ENCODE results near the gene LRGUK.

DNA sequence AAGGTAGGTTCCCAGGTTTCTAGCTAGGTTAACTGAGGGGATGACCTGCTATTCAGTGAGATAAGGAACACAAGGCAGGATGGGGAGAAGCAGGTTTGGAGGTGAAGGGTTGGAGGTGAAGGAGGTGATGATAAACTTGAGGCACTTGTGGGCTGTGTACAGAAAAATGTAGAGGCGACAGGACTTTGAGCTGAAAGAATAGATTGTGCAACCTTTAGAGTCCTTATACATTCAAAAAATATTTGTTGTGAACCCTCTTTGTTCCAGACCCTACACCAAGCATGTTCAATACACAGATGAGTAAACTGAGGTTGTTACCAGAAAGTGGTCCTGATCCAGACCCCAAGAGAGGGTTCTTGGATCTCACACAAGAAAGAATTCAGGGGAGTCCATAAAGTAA is 45.4 kb upstream of the LRGUK start:
- TF ChIP-seq, protein P1, sequence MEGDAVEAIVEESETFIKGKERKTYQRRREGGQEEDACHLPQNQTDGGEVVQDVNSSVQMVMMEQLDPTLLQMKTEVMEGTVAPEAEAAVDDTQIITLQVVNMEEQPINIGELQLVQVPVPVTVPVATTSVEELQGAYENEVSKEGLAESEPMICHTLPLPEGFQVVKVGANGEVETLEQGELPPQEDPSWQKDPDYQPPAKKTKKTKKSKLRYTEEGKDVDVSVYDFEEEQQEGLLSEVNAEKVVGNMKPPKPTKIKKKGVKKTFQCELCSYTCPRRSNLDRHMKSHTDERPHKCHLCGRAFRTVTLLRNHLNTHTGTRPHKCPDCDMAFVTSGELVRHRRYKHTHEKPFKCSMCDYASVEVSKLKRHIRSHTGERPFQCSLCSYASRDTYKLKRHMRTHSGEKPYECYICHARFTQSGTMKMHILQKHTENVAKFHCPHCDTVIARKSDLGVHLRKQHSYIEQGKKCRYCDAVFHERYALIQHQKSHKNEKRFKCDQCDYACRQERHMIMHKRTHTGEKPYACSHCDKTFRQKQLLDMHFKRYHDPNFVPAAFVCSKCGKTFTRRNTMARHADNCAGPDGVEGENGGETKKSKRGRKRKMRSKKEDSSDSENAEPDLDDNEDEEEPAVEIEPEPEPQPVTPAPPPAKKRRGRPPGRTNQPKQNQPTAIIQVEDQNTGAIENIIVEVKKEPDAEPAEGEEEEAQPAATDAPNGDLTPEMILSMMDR (conservative IDR thresholded peaks at IDR 0.05; ENCODE audit: low read depth, low read length): no peak
- TF ChIP-seq EZH2 (IDR thresholded peaks at IDR 0.05; ENCODE audit: low read length, unreplicated experiment) (no peak), EZH2phosphoT487 (IDR thresholded peaks at IDR 0.05; ENCODE audit: borderline replicate concordance, low read length) (no peak)
